Smooth muscle cell (in vitro differentiated cells): ENCODE results near the gene MAST4. TPM values are rescaled to one million over a fixed set of nuclear protein-coding genes. Genes with fewer than 3 reads are reported as not detected.

ENCODE experiments used
- DNase-seq: peaks from one replicate; lab custom pipeline; 2025; ENCODE audit not compliant: unreplicated experiment; lab: John Stamatoyannopoulos, UW
- H2AFZ ChIP-seq: fragments of 200-600 bp; sonication (generic); 2 replicates; pipeline ENCODE4 v1.6.0; 2016; ENCODE audit warnings: antibody characterized with exemption, low read depth, mild to moderate bottlenecking
- H3F3A ChIP-seq: fragments of 200-600 bp; sonication (generic); 2 replicates; pipeline ENCODE4 v1.6.0; 2017; ENCODE audit warnings: antibody characterized with exemption, low read depth
- H3K27ac ChIP-seq: fragments of 200-600 bp; sonication (generic); 2 replicates; pipeline ENCODE4 v1.5.1; 2016; ENCODE audit warnings: low read depth, mild to moderate bottlenecking
- H3K27me3 ChIP-seq: fragments of 200-600 bp; sonication (generic); 2 replicates; pipeline ENCODE4 v1.6.1; 2016; ENCODE audit warnings: low read depth, mild to moderate bottlenecking
- H3K36me3 ChIP-seq: fragments of 200-600 bp; sonication (generic); 2 replicates; pipeline ENCODE4 v1.5.1; 2016; ENCODE audit warnings: low read depth
- H3K4me1 ChIP-seq: fragments of 200-600 bp; sonication (generic); 2 replicates; pipeline ENCODE4 v1.5.1; 2016; ENCODE audit warnings: low read depth
- H3K4me2 ChIP-seq: fragments of 200-600 bp; sonication (generic); 2 replicates; pipeline ENCODE4 v1.6.0; 2016; ENCODE audit warnings: mild to moderate bottlenecking
- H3K4me3 ChIP-seq: fragments of 200-600 bp; sonication (generic); 2 replicates; pipeline ENCODE4 v1.5.1; 2016; ENCODE audit warnings: mild to moderate bottlenecking
- H3K79me2 ChIP-seq: fragments of 200-600 bp; sonication (generic); 2 replicates; pipeline ENCODE4 v1.6.0; 2016; ENCODE audit warnings: low read depth, mild to moderate bottlenecking
- H3K9ac ChIP-seq: fragments of 200-600 bp; sonication (generic); 2 replicates; pipeline ENCODE4 v1.6.0; 2016; ENCODE audit warnings: low read depth
- H3K9me3 ChIP-seq: fragments of 200-600 bp; sonication (generic); replicated peaks from 2 replicates; pipeline ENCODE4 v1.5.1; 2016; ENCODE audit warnings: low read depth
- H4K20me1 ChIP-seq: fragments of 200-600 bp; sonication (generic); 2 replicates; pipeline ENCODE4 v1.6.0; 2016; ENCODE audit warnings: low read depth
- CTCF ChIP-seq: fragments of 200-600 bp; sonication (generic); IDR thresholded peaks from 2 replicates; pipeline ENCODE4 v1.5.1; 2017; ENCODE audit warnings: borderline replicate concordance, mild to moderate bottlenecking, antibody characterized with exemption; ENCODE audit not compliant: insufficient read depth, poor library complexity, severe bottlenecking
- WGBS: methylation state at CpG from one replicate; pipeline ENCODE4 v1.1.7; 2016; ENCODE audit warnings: low lambda C conversion rate; 5-methylcytosine and 5-hydroxymethylcytosine counted together
- polyA plus RNA-seq: library from polyadenylated mRNA; unstranded; fragments of >200 nt; fragmentation: Nextera tagmentation; extraction: Ambion mirVana; gene quantifications from 2 replicates; pipeline ENCODE4 v1.2.1, GENCODE V29; 2016
- total RNA-seq: library from RNA; depleted of rRNA; stranded (reverse); fragments of >200 nt; gene quantifications from 2 replicates; pipeline ENCODE4 v1.2.3, GENCODE V29; 2014

Gene MAST4
- total and polyA plus RNA-seq, 2 experiments from 2014 or later, result 6.3 to 24.0 TPM

GRCh38 chr5:67208403-67208802, 612.2 kb downstream of the MAST4 start:
- H3K79me2 ChIP-seq, result no peaks in the 10 kb centered on the region
- H3K4me1 ChIP-seq, result no peaks in the 10 kb centered on the region
- no peaks in the 10 kb centered on the region for H3K36me3 ChIP-seq
- H3F3A ChIP-seq, result no peaks in the 10 kb centered on the region
- no peak overlapping the region for H3K27ac ChIP-seq
- H4K20me1 ChIP-seq, result no peaks in the 10 kb centered on the region
- TF ChIP-seq CTCF, result no peak
- no peaks in the 10 kb centered on the region for H3K27me3 ChIP-seq
- H3K4me2 ChIP-seq, result no peak overlapping the region
- 93% methylated on average over 3 of the region's 3 CpGs for WGBS
- H3K9ac ChIP-seq, result no peak overlapping the region
- no peak for DNase-seq
- no peak overlapping the region for H2AFZ ChIP-seq
- no peaks in the 10 kb centered on the region for H3K9me3 ChIP-seq
- no peak overlapping the region for H3K4me3 ChIP-seq

GRCh38 chr5:67209141-67209771, 613.1 kb downstream of the MAST4 start:
- H2AFZ ChIP-seq, result no peak overlapping the region
- 31% methylated on average over 11 of the region's 11 CpGs for WGBS
- H3K9ac ChIP-seq, result no peak overlapping the region
- no peaks in the 10 kb centered on the region for H3K36me3 ChIP-seq
- H3K4me2 ChIP-seq, result no peak overlapping the region
- H4K20me1 ChIP-seq, result no peaks in the 10 kb centered on the region
- no peaks in the 10 kb centered on the region for H3K4me1 ChIP-seq
- no peak overlapping the region for H3K4me3 ChIP-seq
- H3K9me3 ChIP-seq, result no peaks in the 10 kb centered on the region
- H3K79me2 ChIP-seq, result no peaks in the 10 kb centered on the region
- H3K27me3 ChIP-seq, result no peaks in the 10 kb centered on the region
- no peaks in the 10 kb centered on the region for H3F3A ChIP-seq
- no peak overlapping the region for H3K27ac ChIP-seq
- TF ChIP-seq CTCF, result peak; percentile 68
- no peak for DNase-seq

- Histone ChIP-seq H3K4me1 (no peaks in the 10 kb centered on the region), H3K9me3 (no peaks in the 10 kb centered on the region), H2AFZ (no peak overlapping the region), H3K4me3 (no peak overlapping the region), H4K20me1 (no peaks in the 10 kb centered on the region), H3K36me3 (no peaks in the 10 kb centered on the region), H3K27ac (no peak overlapping the region), H3K79me2 (no peaks in the 10 kb centered on the region), H3K4me2 (no peak overlapping the region), H3K9ac (no peak overlapping the region), H3K27me3 (peaks cover 4% of the 10 kb centered on the region), H3F3A (no peaks in the 10 kb centered on the region)
- WGBS, result 57% methylated on average over 2 of the region's 2 CpGs
- no peak for TF ChIP-seq CTCF
- DNase-seq, result no peak
Observed at GRCh38 chr5:67211926-67212325, 615.7 kb downstream of the MAST4 start.

- Histone ChIP-seq H3K9ac (no peak overlapping the region), H3K27me3 (peaks cover 25% of the 10 kb centered on the region), H3K79me2 (no peaks in the 10 kb centered on the region), H3K4me2 (no peak overlapping the region), H3F3A (no peaks in the 10 kb centered on the region), H3K27ac (no peak overlapping the region), H4K20me1 (no peaks in the 10 kb centered on the region), H3K36me3 (no peaks in the 10 kb centered on the region), H2AFZ (no peak overlapping the region), H3K9me3 (no peaks in the 10 kb centered on the region), H3K4me3 (no peak overlapping the region), H3K4me1 (no peaks in the 10 kb centered on the region)
- TF ChIP-seq CTCF, result no peak
- 86% methylated on average over 6 of the region's 6 CpGs for WGBS
- DNase-seq, result no peak
Observed at GRCh38 chr5:67214036-67214435, 617.8 kb downstream of the MAST4 start.
